Activated T-cell treated with anti-CD3 and anti-CD28 coated beads, Interleukin-2, amount 50 U/mL, for 48 hours (primary cell): ENCODE results near the gene METTL3.

Source experiments
- DNase-seq, 2 experiments: peaks; one replicate each; pipeline ENCODE4 v3.0.0-alpha.2; 2020

Gene METTL3

GRCh38 chr14:21526672-21527317, 15.7 kb upstream of the METTL3 start:
- no peak for DNase-seq

- peak; percentile 74 to 80 for DNase-seq
Measured at GRCh38 chr14:21525962-21526671, 15.0 kb upstream of the METTL3 start, which contains the start of gene SALL2. Gene SALL2 (minus strand): TSS chr14:21526346. CDS start chr14:21526127, 219 bp downstream.

GRCh38 chr14:21525571-21525961, 14.4 kb upstream of the METTL3 start:
- DNase-seq, result no peak

- no peak for DNase-seq
Measured at GRCh38 chr14:21524575-21525490, 13.7 kb upstream of the METTL3 start.

DNA sequence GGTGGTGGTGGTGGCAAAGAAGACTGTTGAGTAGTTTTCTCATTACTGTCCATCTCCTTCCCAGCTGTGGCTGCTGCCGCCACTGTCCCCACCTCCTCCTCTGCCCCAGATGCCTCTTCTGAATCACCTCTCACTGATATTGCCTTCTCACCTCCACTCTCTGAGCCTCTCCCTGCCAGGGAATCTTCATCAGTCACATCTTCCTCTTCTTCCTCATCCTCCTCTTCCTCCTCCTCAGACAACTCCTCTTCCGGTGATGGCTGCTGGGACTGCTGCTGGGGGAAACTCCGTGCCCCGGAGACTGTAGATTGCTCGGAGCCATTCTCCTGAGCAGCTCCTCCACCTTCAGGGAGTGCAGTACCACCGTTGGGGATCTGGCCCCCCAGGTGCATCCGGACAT, 12.1 kb upstream of the METTL3 start:
- no peak for DNase-seq

- DNase-seq, result no peak
Measured at GRCh38 chr14:21521501-21521900, 10.4 kb upstream of the METTL3 start.

DNA sequence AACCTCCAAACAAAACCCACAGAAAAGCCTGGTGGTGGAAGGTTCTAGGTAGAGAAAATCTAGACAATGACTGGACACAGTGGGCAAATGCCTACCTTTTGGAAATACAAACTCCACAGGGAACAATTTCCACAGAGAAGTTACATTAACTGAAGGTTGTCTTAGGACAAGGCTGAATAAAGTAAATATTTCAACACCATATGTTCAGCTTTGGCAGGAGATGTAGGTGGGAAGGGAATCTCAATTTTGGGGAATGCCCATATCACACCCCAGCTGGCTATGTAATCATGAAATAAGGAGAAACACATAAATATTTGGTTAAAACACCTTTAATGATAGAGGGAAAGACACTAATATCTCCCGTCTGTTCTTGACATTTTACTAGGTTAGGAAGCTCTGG, 9.6 kb upstream of the METTL3 start:
- DNase-seq, result no peak

- no peak for DNase-seq
Measured at GRCh38 chr14:21518725-21519124, 7.6 kb upstream of the METTL3 start.

GRCh38 chr14:21514341-21514740, 3.2 kb upstream of the METTL3 start:
- DNase-seq, result no peak

DNA sequence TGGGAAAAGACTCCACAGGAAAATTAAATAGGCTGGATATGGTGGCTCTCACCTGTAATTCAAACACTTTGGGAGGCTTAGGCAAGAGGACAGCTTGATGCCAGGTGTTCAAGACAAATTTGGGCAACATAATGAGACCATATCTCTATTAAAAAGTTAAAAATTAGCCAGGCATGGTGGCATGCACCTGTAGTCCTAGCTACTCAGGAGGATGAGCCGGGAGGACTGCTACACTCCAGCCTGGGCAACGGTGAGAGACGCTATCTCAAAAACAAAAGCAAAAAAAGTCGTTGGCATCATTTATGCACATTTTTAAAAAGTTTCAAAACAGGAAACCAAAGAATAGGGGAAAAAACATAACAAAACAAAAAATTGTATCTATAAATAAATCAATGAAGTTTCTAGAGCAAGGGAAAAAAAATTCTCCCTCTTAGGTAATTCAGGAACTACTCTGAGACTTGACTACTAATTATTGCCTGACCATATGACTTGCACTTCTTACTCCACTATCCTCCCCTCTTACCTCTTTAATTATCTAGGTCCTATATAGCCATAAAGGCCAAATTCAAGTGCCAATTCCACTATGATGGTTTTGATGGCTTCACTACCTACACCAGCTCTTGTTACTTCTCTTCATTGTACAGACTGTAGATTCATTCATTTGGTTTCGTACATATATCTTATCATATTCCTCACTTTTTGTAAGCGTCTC, 1.6 kb downstream of the METTL3 start:
- no peak for DNase-seq

- DNase-seq, result no peak
Measured at GRCh38 chr14:21506557-21506956, 4.6 kb downstream of the METTL3 start.

DNA sequence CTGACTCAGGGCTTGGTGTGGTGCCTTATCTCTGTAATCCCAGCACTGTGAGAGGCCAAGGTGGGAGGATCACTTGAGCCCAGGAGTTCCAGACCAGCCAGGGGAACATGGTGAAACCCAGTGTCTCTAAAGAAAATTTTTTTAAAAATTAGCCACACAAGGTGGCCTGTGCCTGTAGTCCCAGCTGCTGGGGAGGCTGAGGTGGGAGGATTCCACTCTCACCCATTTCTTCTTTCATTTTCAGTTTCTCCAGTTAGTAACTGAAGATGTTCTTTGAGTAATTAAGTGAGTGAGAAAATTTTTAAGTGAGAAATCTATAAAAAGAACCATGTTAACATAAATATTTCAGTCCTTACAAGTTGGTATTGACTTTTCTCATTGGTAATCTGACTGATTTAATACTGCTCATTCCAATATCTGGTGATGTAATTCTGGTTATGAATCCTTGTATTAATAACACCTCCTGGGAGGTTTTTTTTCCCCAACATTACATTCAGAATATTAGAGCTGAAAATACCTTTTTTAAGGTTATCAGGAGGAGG, 6.1 kb downstream of the METTL3 start:
- no peak for DNase-seq

DNA sequence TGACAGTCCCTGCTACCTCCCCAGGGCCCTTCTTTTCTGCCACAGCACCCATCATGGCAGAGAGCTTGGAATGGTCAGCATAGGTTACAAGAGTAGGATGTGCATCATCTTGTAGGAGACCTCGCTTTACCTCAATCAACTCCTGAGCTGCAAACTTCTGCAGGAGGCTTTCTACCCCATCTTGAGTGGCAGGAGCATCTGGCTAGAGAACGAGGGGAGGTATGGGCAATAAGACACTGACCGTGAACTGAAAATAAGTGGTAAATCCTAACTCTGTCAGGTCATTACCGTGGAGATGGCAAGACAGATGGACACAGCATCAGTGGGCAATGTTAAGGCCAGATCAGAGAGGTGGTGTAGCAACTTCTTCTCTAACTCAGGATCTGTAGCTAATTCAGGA, 7.8 kb downstream of the METTL3 start:
- DNase-seq, result no peak

DNA sequence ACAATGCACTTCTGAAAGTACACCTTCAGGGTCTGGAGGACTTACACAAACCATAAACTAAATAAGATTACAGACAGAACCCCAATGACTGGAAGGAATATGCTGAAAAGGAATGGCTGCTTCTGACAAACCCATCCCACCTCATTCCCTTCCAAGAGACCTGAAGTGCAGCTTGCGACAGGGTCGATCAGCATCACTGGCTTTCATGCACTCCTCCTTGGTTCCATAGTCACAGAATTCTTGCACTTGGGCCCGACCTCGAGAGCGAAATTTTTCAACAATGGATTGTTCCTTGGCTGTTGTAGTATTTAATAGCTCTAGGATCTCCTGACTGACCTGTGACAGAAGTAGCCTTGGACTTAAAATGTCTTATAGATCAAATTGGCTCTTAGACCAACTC, 9.6 kb downstream of the METTL3 start:
- no peak for DNase-seq

- DNase-seq, result no peak
Measured at GRCh38 chr14:21498540-21499526, 12.3 kb downstream of the METTL3 start.

DNA sequence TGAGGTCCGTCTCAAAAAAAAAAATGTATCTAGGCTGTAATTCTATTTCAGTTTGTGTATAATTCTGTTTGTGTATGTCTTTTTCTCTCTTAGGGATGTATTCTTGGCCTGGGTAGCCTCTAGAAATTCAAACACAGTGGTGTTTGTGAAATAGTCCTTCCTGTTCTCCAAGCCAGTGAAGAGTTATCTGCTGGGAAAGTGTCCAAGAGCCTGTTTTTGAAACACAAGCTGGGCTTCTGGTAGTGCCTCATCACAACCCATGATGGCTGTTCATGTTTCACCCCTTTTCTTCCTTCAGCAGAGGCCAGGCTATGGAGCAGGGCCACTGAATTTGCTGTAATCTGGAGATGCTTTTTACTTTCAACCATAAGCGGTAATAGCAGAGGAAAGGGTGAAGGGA, 14.7 kb downstream of the METTL3 start:
- DNase-seq, result no peak

- DNase-seq, result no peak
Measured at GRCh38 chr14:21494902-21495762, 16.0 kb downstream of the METTL3 start.

- no peak for DNase-seq
Measured at GRCh38 chr14:21486640-21487087, 24.5 kb downstream of the METTL3 start.

- peak; percentile 93 to 94 for DNase-seq
Measured at GRCh38 chr14:21476925-21477681, 34.0 kb downstream of the METTL3 start, which contains the start of the genes RAB2B and TOX4. Gene RAB2B (minus strand): TSS chr14:21476959. CDS start chr14:21476872, 87 bp downstream. Gene TOX4 (plus strand): TSS chr14:21477195. CDS start chr14:21477279, 84 bp downstream.
